ENCODE results near the gene QSOX1. TPM values are rescaled to one million over a fixed set of nuclear protein-coding genes. Genes with fewer than 3 reads are reported as not detected.

QSOX1 gene
- total and polyA plus RNA-seq, 9 of the 15 experiments (the other 6 are each of a cell fraction or from before 2014, with no cell fraction given), result 4.0 to 53.1 (median 15.0) TPM

GRCh38 chr1:180152588-180152987, 2.1 kb upstream of the QSOX1 start (continued):
- TF ChIP-seq RERE (CRISPR knock-in tag; IDR thresholded peaks at IDR 0.05; ENCODE audit: borderline replicate concordance), result no peak
- no peak for TF ChIP-seq ZFP91 (CRISPR knock-in tag; IDR thresholded peaks at IDR 0.05)
- no peak for TF ChIP-seq TCF15 (CRISPR knock-in tag; IDR thresholded peaks at IDR 0.05)
- TF ChIP-seq ELK3 (CRISPR knock-in tag; IDR thresholded peaks at IDR 0.05), result no peak
- no peak for TF ChIP-seq ELF4 (CRISPR knock-in tag; IDR thresholded peaks at IDR 0.05)
- no peak for TF ChIP-seq CCAR2 (IDR thresholded peaks at IDR 0.05; ENCODE audit: low read depth, low read length)
- TF ChIP-seq HES1 (IDR thresholded peaks at IDR 0.05; ENCODE audit: low read depth), result no peak
- no peak for TF ChIP-seq IRF9 (tag; IDR thresholded peaks at IDR 0.05)
- no peak for TF ChIP-seq NKRF (IDR thresholded peaks at IDR 0.05; ENCODE audit: borderline replicate concordance)
- TF ChIP-seq CREB3 (tag; conservative IDR thresholded peaks at IDR 0.05; ENCODE audit: low read depth), result no peak

All from K562 (cell line).